AG09309 (cell line): ENCODE results near the gene TRDMT1.

Source experiments
- DNase-seq: peaks from one replicate; pipeline ENCODE4 v3.0.0-alpha.2; 2010; ENCODE audit warnings: low read depth
- H3K4me3 ChIP-seq: 2 replicates; pipeline ENCODE4 v1.5.1; 2011; ENCODE audit warnings: mild to moderate bottlenecking, low read depth, low read length, moderate library complexity; ENCODE audit not compliant: control insufficient read depth
- TF ChIP-seq, protein P1 (sequence below): IDR thresholded peaks from 2 replicates; pipeline ENCODE4 v1.5.1; 2011; ENCODE audit warnings: mild to moderate bottlenecking, low read depth, low read length, inconsistent platforms; ENCODE audit not compliant: insufficient read depth, control insufficient read depth; ENCODE audit errors: missing control alignments

TRDMT1 gene

GRCh38 chr10:17237149-17237527 lies 35.7 kb upstream of the TRDMT1 start:
- TF ChIP-seq, protein P1, sequence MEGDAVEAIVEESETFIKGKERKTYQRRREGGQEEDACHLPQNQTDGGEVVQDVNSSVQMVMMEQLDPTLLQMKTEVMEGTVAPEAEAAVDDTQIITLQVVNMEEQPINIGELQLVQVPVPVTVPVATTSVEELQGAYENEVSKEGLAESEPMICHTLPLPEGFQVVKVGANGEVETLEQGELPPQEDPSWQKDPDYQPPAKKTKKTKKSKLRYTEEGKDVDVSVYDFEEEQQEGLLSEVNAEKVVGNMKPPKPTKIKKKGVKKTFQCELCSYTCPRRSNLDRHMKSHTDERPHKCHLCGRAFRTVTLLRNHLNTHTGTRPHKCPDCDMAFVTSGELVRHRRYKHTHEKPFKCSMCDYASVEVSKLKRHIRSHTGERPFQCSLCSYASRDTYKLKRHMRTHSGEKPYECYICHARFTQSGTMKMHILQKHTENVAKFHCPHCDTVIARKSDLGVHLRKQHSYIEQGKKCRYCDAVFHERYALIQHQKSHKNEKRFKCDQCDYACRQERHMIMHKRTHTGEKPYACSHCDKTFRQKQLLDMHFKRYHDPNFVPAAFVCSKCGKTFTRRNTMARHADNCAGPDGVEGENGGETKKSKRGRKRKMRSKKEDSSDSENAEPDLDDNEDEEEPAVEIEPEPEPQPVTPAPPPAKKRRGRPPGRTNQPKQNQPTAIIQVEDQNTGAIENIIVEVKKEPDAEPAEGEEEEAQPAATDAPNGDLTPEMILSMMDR, result no peak
- H3K4me3 ChIP-seq, result no peak overlapping the region
- DNase-seq, result no peak

DNA sequence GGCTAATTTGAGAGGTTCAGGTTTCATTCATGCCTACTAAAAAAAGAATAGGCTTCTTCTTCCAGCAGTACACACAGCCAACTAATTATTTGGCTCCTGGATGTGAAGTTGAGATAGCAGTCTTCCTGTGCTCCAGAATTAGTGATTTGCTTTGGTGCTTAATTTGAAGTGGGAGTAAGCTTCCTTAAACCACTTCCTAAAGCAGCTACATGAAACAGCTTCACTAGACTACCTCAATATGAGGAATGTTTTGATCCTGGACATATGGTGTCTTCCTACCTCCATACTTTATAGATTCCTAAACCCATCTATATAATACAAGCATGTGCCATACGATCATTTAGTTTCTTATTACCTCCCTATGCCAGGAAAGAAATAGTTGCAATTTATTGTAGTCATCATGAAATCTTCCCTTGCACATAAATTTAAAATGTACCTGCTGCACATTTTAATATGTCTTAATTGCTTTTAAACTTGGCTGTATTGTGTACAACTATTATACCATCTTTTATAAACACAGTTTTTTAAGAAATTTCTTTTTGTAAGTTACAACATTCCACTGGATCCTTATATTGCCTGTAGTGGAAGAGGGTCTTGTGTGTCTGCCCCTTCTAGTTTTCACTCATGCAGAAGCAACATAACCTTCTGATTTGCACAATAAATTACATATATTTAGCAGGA lies 35.1 kb upstream of the TRDMT1 start:
- no peak for DNase-seq
- no peak overlapping the region for H3K4me3 ChIP-seq
- TF ChIP-seq, protein P1, result no peak

DNA sequence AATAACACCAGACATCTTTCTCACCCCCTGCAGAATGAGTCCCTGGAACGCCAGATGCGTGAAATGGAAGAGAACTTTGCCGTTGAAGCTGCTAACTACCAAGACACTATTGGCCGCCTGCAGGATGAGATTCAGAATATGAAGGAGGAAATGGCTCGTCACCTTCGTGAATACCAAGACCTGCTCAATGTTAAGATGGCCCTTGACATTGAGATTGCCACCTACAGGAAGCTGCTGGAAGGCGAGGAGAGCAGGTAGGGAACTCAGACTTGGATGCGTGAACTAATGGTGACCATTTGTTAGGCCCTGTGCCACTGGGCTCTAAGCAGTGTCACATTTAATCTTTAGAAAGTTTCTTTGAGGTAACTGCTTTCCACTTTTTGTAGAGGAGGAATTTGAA lies 33.7 kb upstream of the TRDMT1 start:
- peak overlapping the region; percentile 90 for H3K4me3 ChIP-seq
- DNase-seq, result no peak
- TF ChIP-seq, protein P1, result peak; percentile 41

DNA sequence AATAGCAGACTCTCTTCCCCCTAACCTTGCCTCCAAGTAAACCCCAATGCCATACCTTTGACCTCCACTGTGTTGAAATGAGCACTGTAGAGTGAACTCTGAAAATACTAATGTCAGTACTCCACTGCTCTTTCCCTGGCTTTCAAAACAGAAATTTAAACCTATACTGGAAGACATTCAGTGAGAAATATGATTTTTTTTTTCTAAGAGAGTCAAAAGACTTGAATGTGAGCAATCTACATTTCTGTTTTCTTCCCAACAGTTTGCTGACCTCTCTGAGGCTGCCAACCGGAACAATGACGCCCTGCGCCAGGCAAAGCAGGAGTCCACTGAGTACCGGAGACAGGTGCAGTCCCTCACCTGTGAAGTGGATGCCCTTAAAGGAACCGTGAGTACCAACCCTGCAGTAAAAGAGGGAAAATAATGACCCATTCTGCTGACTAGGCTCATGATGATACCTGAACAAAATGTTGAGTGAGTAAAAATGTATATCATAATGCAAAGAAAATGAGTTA lies 33.0 kb upstream of the TRDMT1 start:
- no peak for DNase-seq
- H3K4me3 ChIP-seq, result peak overlapping the region; percentile 90
- TF ChIP-seq, protein P1, result no peak

GRCh38 chr10:17233286-17233991 lies 32.0 kb upstream of the TRDMT1 start:
- H3K4me3 ChIP-seq, result peak overlapping the region; percentile 90
- DNase-seq, result no peak
- TF ChIP-seq, protein P1, result no peak

- no peak for DNase-seq
- TF ChIP-seq, protein P1, result no peak
- H3K4me3 ChIP-seq, result peak overlapping the region; percentile 90
Observed at GRCh38 chr10:17232276-17232960, 30.9 kb upstream of the TRDMT1 start.
